Raji (cell line): Measurements from ENCODE around the gene FARP1.

ENCODE experiments used
- POLR2A ChIP-seq: IDR thresholded peaks from 2 replicates; pipeline ENCODE4 v1.6.1; 2011; ENCODE audit warnings: low read depth, low read length, control low read depth; ENCODE audit not compliant: insufficient read depth

Gene FARP1

DNA sequence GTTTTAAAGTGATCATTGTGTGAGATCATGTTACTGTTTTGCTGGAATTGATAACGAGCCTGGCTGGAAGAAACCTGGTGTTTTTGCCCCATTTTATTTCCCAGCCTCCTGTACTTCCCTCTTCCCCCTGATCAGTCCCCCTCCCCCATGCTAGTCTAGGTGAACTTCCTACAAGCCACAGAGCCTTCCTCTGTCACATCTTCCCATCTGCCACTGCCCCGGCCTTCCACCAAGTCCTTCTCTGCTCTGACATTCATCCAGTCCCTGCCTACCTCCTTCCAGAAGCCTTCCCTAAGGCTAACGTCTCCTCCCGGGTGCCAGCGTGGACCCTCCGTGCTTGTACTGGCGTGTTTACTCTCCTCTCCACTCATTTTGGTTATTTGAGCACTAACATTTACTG is 14.3 kb downstream of the FARP1 start:
- TF ChIP-seq POLR2A, result no peak

DNA sequence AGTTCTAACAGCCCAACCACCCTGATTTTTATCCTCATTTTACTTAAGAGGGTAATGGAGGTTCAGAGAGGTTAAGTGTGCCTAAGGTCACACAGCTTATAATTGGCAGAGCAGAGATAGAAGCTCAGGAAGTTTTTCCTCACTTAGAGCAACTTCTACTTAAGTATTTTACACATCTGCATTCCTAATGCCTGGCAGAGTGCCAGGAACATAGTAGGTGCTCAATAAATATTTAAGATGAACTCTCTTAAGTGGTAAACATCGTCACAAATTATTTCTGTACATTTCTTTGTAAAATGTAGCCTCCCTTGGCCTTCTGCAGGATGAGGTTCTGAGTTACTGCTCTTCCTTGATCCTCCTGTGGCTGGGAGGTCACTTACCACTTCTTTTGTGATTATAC is 14.7 kb downstream of the FARP1 start:
- TF ChIP-seq POLR2A, result no peak

GRCh38 chr13:98158172-98158899 is 15.4 kb downstream of the FARP1 start:
- no peak for TF ChIP-seq POLR2A

GRCh38 chr13:98162935-98163334 is 20.0 kb downstream of the FARP1 start:
- TF ChIP-seq POLR2A, result no peak

DNA sequence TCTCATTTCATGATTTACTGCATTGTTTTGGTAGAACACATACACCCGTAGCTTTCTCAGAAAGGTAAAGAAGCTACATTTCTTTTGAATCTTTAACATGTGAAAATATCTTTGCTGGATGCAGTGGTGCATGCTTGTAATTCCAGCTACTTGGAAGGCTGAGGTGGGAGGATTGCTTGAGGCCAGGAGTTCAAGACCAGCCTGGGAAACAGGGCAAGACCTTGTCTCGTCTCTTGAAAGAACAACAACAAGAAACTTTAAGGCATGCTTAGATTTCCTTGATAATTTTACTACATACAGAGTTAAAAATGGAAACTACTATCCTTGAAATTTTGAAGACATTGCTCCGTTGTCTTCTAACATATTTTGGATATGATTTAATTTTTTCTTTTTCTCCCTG is 26.4 kb downstream of the FARP1 start:
- no peak for TF ChIP-seq POLR2A

DNA sequence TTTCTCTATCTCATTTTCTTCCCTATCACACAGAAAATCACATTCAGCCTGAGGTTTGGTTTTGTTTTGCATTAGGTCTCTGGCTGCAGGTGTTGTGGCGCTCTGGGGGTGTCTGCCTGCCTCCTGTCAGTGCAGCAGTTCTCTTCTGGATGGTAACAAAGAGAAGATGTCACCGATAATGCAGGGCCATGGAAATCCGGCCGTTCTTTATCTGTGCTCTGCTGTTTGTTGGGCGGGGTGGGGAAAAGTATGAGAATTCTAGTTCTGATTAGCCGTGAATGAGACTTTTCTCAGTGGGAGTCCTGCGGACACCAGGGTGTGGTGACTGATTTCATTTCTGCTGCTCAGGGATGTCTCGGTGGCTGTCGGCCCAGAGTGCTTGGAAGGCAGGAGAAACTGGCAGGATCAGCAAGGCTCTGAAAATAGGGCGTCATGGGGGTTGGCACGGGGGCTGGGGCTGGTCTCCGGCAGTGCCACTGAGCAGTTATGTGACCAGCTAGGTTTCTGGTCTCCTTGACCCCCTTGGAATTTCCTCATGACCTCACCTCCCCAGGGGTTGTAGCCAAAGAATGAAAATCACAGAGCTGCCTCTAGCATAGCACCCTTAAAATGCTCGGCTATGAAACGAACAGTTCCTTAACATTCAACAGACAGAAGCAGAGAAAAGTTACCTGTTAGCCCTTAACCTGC is 29.2 kb downstream of the FARP1 start:
- no peak for TF ChIP-seq POLR2A

GRCh38 chr13:98172590-98173422 is 29.9 kb downstream of the FARP1 start:
- TF ChIP-seq POLR2A, result no peak

DNA sequence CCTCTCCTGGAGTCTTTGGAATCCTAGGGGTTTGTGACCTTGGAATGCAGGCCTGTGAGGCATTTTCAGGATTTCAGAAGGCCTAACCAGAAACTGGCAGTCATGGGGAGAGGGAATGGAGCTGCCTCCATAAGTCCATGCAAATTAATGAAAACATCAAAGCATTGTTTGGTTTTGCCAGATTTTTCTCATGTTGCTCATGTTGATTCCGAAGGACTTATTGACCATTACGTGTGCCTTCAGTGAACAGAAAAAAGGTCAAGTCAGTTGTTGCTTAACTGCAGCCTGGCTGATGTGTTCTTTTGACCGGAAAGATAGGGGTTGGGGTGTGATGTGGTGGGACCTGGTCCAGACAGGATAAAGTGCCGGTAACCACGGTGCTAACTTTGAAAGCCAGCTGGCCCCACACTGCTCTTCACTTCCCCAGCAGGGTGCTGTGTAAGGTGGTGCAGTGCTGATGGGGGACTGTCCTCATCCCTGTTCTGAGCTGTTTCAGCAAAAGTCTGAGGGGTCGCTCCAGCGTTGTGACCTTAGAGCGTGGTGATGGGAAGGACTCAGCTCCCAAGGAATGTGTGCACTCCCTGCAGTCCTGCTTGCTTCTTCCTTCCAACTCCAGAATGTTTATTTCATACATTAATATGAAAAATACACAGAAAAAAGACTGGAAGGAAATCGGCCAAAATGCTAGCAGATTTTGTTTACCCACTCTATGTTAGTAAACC is 30.7 kb downstream of the FARP1 start:
- no peak for TF ChIP-seq POLR2A

- no peak for TF ChIP-seq POLR2A
Observed at GRCh38 chr13:98174307-98174706, 31.4 kb downstream of the FARP1 start.

DNA sequence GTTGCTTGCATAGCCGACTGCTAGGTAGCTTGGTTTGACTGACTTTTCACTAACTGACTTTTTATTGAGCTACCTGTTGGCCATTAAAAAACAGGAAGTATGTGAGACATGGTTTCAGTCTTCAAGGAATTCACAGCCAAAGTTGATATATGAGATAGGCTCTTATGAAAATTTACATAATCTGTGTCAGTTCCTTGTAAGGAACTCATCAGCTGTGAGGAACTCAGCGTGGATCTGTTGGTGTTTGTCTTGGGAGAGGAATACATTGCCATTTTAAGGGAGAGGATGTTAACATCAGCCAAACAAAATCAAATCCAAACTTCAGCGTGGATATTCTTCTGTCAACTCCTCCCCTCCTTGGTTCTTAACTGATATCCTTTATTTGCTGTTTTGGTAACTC is 32.1 kb downstream of the FARP1 start:
- TF ChIP-seq POLR2A, result no peak

- no peak for TF ChIP-seq POLR2A
Observed at GRCh38 chr13:98175823-98176222, 32.9 kb downstream of the FARP1 start.

DNA sequence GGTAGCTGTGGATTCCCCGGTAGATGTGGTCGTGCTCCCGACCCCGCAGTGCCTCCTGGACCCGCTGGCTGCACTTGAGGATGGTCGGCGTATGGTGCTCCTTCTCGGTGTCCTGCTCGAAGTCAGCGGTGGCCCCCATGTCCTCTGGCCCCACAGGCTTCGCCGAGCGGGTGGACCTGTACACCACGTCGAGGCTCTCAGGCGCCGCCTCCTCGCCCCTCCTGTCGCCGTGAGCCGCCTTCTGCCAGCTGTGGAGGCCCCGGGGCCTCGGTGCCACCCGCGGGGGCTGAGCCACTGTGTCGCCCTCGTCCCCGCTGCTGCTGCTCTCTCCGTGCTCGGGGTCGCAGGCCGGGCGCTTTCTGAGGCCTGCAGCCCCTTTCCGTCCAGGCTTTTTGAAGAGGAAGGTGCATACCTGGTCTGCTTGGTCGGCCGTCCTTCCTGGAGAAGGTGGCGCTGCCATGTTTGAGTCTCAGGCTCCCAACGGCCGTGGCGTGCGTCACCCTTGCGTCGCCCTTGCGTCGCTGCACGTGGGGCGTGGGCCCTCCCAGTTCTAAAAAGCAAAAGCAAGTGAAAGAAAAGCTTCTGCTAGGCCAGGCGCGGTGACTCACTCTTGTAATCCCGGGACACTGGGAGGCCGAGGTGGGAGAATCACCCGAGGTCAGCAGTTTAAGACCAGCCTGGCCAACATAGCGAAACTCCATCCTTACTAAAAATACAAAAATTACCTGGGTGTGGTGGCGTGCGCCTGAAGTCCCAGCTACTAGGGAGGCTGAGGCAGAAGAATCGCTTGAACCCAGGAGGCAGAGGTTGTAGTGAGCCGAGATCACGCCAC is 34.1 kb downstream of the FARP1 start, which contains the start of gene RNF113B:
Gene RNF113B (minus strand): TSS at position 493 of the 832 bp plus-strand sequence. CDS start 33 bp downstream, at position 460.
- TF ChIP-seq POLR2A, result no peak

GRCh38 chr13:98180092-98180491 is 37.2 kb downstream of the FARP1 start:
- TF ChIP-seq POLR2A, result no peak
